GM12878 (cell line): ENCODE data around the gene POMC. TPM values are rescaled to one million over a fixed set of nuclear protein-coding genes. Genes with fewer than 3 reads are reported as not detected.

Experiments
- ATAC-seq: fragments of 200-7000 bp; cut with Tn5 transposase; 3 replicates; pipeline ENCODE4 v1.9.1; 2020; ENCODE audit warnings: mild to moderate bottlenecking, moderate library complexity
- BruUV-seq: library from RNA; stranded (reverse); fragments of 400-500 nt; replicated peaks from 2 replicates; lab custom pipeline; 2021; lab: Mats Ljungman, UMichigan
- CTCF ChIA-PET: fragments of 300-600 bp; sonication (Branson Sonifier 250); formaldehyde crosslinking; extraction: SDS; loops from one replicate; lab custom pipeline; 2021; ENCODE audit warnings: inconsistent platforms; lab: Yijun Ruan, JAX
- POLR2A ChIA-PET: fragments of 350-600 bp; formaldehyde crosslinking; extraction: SDS; loops from one replicate; lab custom pipeline; 2021; ENCODE audit warnings: inconsistent platforms; lab: Charles Lee
- RAD21 ChIA-PET: fragments of 300-600 bp; sonication (Branson Sonifier 250); formaldehyde crosslinking; loops from one replicate; lab custom pipeline; 2023; ENCODE audit warnings: antibody characterized with exemption; ENCODE audit not compliant: unreplicated experiment; lab: Charles Lee
- SMC1A ChIA-PET: fragments of 300-600 bp; sonication (Branson Sonifier 250); formaldehyde crosslinking; loops from one replicate; lab custom pipeline; 2023; ENCODE audit not compliant: unreplicated experiment, uncharacterized antibody; lab: Charles Lee
- DNase-seq: peaks from one replicate; pipeline ENCODE4 v3.0.0-alpha.2; 2011; ENCODE audit warnings: low read depth, low spot score
- FAIRE-seq: peaks from 3 replicates; lab custom pipeline; 2011; peaks lifted over from hg19 to GRCh38; lab: Jason Lieb, UNC
- H2AFZ ChIP-seq: 2 replicates; pipeline ENCODE4 v1.6.0; 2011; ENCODE audit warnings: low read depth, low read length, control low read depth; ENCODE audit not compliant: control insufficient read depth
- H3K27ac ChIP-seq: 2 replicates; pipeline ENCODE4 v1.5.1; 2011; ENCODE audit warnings: control low read depth; ENCODE audit not compliant: control insufficient read depth, insufficient read depth
- H3K27me3 ChIP-seq, 2 experiments: replicated peaks in 1 of 2; 2 replicates each; pipeline versions ENCODE4 v1.6.0 to v1.6.1; 2011; ENCODE audit warnings: low read length in 1 of 2; ENCODE audit not compliant: control insufficient read depth in 2 of 2, insufficient read depth in 2 of 2
- H3K36me3 ChIP-seq, 2 experiments: 2 replicates each; pipeline ENCODE4 v1.5.1; 2011; ENCODE audit warnings: low read length in 1 of 2; ENCODE audit not compliant: control insufficient read depth in 2 of 2, insufficient read depth in 2 of 2
- H3K4me1 ChIP-seq: 2 replicates; pipeline ENCODE4 v1.6.1; 2011; ENCODE audit warnings: mild to moderate bottlenecking, low read length, moderate library complexity, mixed read lengths; ENCODE audit not compliant: control insufficient read depth, insufficient read depth
- H3K4me2 ChIP-seq: 2 replicates; pipeline ENCODE4 v1.6.0; 2011; ENCODE audit warnings: control low read depth; ENCODE audit not compliant: control insufficient read depth, insufficient read depth
- H3K4me3 ChIP-seq: fragments of 200-600 bp; sonication (generic); 2 replicates; pipeline ENCODE4 v1.5.1; 2016
- H3K79me2 ChIP-seq: 2 replicates; pipeline ENCODE4 v1.6.0; 2011; ENCODE audit warnings: low read length; ENCODE audit not compliant: control insufficient read depth, insufficient read depth
- H3K9ac ChIP-seq: 2 replicates; pipeline ENCODE4 v1.8.0; 2011; ENCODE audit warnings: low read length, control low read depth, mixed read lengths; ENCODE audit not compliant: control insufficient read depth, insufficient read depth
- H3K9me3 ChIP-seq: replicated peaks from 3 replicates; pipeline ENCODE4 v1.5.1; 2011; ENCODE audit warnings: mild to moderate bottlenecking, low read length; ENCODE audit not compliant: control insufficient read depth, insufficient read depth
- H4K20me1 ChIP-seq: 2 replicates; pipeline ENCODE4 v1.6.0; 2011; ENCODE audit not compliant: control insufficient read depth, insufficient read depth
- BCL11A ChIP-seq: IDR thresholded peaks from 2 replicates; pipeline ENCODE4 v1.6.1; 2011; ENCODE audit warnings: low read depth, low read length
- BRCA1 ChIP-seq: IDR thresholded peaks from 2 replicates; pipeline ENCODE4 v1.6.1; 2011; ENCODE audit warnings: low read depth, low read length, improper control_type of control experiment
- DPF2 ChIP-seq: fragments of 450-650 bp; IDR thresholded peaks from 2 replicates; pipeline ENCODE4 v1.6.1; 2017; ENCODE audit warnings: mild to moderate bottlenecking
- ESRRA ChIP-seq: IDR thresholded peaks from 2 replicates; pipeline ENCODE4 v1.6.1; 2012; ENCODE audit warnings: mild to moderate bottlenecking, low read length, improper control_type of control experiment
- PAX5 ChIP-seq: IDR thresholded peaks from 2 replicates; pipeline ENCODE4 v1.6.1; 2011; ENCODE audit warnings: low read depth, low read length, borderline replicate concordance
- PKNOX1 ChIP-seq: fragments of 450-650 bp; IDR thresholded peaks from 2 replicates; pipeline ENCODE4 v1.6.1; 2016; ENCODE audit warnings: mild to moderate bottlenecking
- SREBF1 ChIP-seq: IDR thresholded peaks from 2 replicates; pipeline ENCODE4 v1.6.1; 2012; ENCODE audit warnings: mild to moderate bottlenecking, low read length
- TCF3 ChIP-seq: IDR thresholded peaks from 2 replicates; pipeline ENCODE4 v1.6.1; 2012; ENCODE audit warnings: low read depth, mild to moderate bottlenecking, low read length, borderline replicate concordance; ENCODE audit not compliant: insufficient read depth
- TCF7 ChIP-seq: IDR thresholded peaks from 2 replicates; pipeline ENCODE4 v1.6.1; 2014; ENCODE audit warnings: antibody characterized with exemption, borderline replicate concordance
- WGBS: methylation state at CpG from one replicate; pipeline ENCODE4 v1.1.6; 2016; ENCODE audit warnings: low lambda C conversion rate; ENCODE audit not compliant: insufficient replicate concordance, insufficient coverage; ENCODE audit errors: missing lambda C conversion rate; 5-methylcytosine and 5-hydroxymethylcytosine counted together
- in situ Hi-C: fragments of 300-500 bp; cut with MboI; formaldehyde crosslinking; loops from 9 replicates; pipeline ENCODE4 v1.14.3; 2018; ENCODE audit warnings: mixed read lengths
- intact Hi-C: fragments of 100-400 bp; cut with micrococcal nuclease; formaldehyde crosslinking; loops from one replicate; pipeline ENCODE4 v1.14.2; 2022; ENCODE audit not compliant: unreplicated experiment
- polyA plus RNA-seq, 11 experiments: library from polyadenylated mRNA; depleted of rRNA in 4 of 11; unstranded in 6 of 11; stranded (reverse) in 5 of 11; fragments of >200 nt; fragmentation: Nextera tagmentation in 4 of 11; fragmentation: Illumina TruSeq in 1 of 11; extraction: Ambion mirVana in 4 of 11; extraction: Trizol in 1 of 11; gene quantifications; 1 replicate in 1 of 11; 2 replicates in 10 of 11; pipeline versions ENCODE4 v1.2.1 to v1.2.3, GENCODE V29; 2011 to 2016; ENCODE audit warnings: inconsistent platforms in 2 of 11, missing spikeins in 2 of 11, low read depth in 1 of 11
- total RNA-seq, 4 experiments: library from RNA; depleted of rRNA in 3 of 4; stranded (reverse); fragments of >200 nt in 3 of 4; fragmentation: Illumina TruSeq in 1 of 4; extraction: Trizol in 1 of 4; gene quantifications; 2 replicates each; pipeline versions ENCODE4 v1.2.1 to v1.2.3, GENCODE V29; 2013 to 2021

Gene POMC
- total and polyA plus RNA-seq, 10 of the 15 experiments (the other 5 are each of a cell fraction or from before 2014, with no cell fraction given), result 0.05 to 14.7 (median 6.8) TPM; not detected in 1

DNA sequence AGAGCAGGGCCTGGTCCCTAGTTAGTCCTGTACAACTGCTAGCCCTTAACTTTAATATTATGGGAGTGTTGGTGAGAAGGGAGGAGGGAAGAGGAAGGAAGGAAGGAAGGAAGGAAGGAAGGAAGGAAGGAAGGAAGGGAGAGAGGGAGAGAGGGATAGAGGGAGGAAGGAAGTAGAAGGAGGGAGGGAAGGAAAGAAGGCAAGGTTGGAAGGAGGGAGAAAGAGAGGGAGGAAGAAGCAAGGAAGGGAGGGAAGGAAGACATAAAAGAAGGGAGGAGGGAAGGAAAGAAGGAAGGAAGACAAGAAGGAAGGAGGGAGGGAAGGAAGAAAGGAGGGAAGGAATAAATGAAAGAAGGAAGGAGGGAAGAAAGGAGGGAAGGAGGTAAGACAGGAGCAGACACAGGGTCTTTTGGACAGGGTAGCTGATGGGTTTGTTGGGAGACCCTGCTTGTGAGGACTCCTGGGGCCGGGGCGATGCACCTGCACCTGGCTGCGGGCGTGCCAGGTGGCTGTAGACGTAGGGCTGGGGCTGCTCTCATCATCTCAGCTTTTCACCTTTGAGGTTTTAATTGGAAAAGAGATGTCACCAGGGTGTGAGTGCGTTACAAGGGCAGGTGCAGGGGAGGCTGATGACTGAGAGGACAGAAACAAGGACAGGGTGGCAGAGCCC is 5.9 kb upstream of the POMC start:
- H3K4me3 ChIP-seq, result no peak overlapping the region
- no peaks in the 10 kb centered on the region for H3K79me2 ChIP-seq
- no peaks in the 10 kb centered on the region for H4K20me1 ChIP-seq
- intact Hi-C loops, result no loop called here
- no peaks in the 10 kb centered on the region for H3K4me1 ChIP-seq
- ChIA-PET CTCF (interaction anchor here (1.2 to 1.4 kb wide), 2 partner anchors 8 to 21 kb away, joined by 5 to 6 read pairs; no protein-coding TSS in a partner anchor), RAD21 (interaction anchor here (0.7 kb wide), 1 partner anchor 23 kb away, joined by 3 read pairs; no protein-coding TSS in a partner anchor)
- H3K4me2 ChIP-seq, result no peak overlapping the region
- no peaks in the 10 kb centered on the region for H3K36me3 ChIP-seq
- DNase-seq (no peak), FAIRE-seq (no peak)
- WGBS, result 50% methylated on average over 6 of the region's 6 CpGs
- no peak overlapping the region for H3K27ac ChIP-seq
- TF ChIP-seq DPF2 (no peak), PKNOX1 (no peak), BCL11A (no peak), SREBF1 (no peak), BRCA1 (no peak), ESRRA (no peak), TCF3 (no peak), PAX5 (no peak), TCF7 (no peak)
- TF ChIP-seq, all 136 proteins: peak for 0
- SMC1A ChIA-PET, result interaction anchor here (1.2 kb wide), 1 partner anchor 21 kb away, joined by 4 read pairs; no protein-coding TSS in a partner anchor
- ATAC-seq, result no peak
- H3K9ac ChIP-seq, result no peak overlapping the region
- H2AFZ ChIP-seq, result no peak overlapping the region
- H3K27me3 ChIP-seq, result peaks cover 0 to 9% of the 10 kb centered on the region in 2 experiments
- BruUV-seq, result no TSS peak
- POLR2A ChIA-PET, result interaction anchor here (0.7 kb wide), 1 partner anchor 54 kb away, joined by 4 read pairs; no protein-coding TSS in a partner anchor
- no peaks in the 10 kb centered on the region for H3K9me3 ChIP-seq
- in situ Hi-C loops, result no loop called here
